HG03575 (cell line): ENCODE data around the gene EPHA5.
"Not testable (repeated sequence)": the region's sequence is repeated elsewhere in the genome, so short reads cannot be mapped to it uniquely, and the experiment has no call there.

ENCODE experiments used
- ATAC-seq: cut with Tn5 transposase; IDR thresholded peaks from one replicate; pipeline ENCODE4 v1.9.1; 2021; ENCODE audit not compliant: unreplicated experiment, insufficient number of reproducible peaks, low FRiP score; ENCODE audit errors: extremely low read depth

EPHA5 gene

DNA sequence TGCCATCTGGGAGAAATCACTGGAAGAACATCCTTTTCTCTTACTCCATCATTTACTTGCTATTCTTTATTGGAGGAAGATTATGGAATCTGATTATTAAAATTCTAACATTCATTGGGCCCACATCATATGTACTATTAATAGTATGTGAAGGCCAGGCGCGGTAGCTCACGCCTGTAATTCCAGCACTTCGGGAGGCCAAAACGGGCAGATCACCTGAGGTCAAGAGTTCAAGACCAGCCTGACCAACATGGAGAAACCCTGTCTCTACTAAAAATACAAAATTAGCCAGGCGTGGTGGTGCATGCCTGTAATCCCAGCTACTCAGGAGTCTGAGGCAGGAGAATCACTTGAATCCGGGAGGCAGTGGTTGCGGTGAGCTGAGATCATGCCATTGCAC is 361.7 kb downstream of the EPHA5 start:
- ATAC-seq = not testable (repeated sequence)

DNA sequence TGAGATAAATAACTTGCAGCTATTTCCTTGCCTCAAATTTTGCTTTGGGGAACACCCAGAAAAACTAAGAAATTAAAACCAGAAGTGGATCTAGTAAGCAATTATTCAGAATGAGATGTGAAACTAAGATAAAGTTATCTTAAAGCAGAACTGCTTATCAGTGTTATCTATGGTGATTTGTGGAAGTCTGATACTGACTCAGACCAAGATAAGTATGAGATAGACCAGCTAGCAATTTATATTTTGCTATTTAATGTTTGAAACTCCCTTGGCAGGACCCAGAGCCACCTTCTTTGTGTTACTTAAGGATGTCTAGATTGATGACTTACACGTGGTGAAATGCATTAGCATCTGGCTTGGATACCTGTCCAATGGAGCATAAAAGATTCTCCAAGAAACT is 368.1 kb downstream of the EPHA5 start:
- ATAC-seq = no peak

DNA sequence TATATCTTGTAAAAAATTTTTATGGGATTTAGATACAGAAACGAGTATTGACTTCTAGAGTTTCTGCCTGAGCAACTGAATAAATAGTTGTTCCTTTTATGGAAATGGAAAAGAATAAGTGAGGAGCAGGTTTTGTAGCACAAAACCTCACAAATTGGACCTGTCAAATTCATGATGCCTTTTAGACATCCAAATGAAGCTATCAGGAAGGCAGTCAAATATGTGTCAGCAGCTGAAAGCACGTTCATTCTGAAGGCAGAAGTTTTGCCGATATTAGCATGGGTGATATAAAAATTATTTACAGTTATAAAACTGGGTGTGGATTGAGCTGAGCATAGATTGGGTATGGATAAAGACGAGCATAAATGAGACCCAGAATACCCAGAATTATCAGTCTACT is 374.0 kb downstream of the EPHA5 start:
- no peak for ATAC-seq

DNA sequence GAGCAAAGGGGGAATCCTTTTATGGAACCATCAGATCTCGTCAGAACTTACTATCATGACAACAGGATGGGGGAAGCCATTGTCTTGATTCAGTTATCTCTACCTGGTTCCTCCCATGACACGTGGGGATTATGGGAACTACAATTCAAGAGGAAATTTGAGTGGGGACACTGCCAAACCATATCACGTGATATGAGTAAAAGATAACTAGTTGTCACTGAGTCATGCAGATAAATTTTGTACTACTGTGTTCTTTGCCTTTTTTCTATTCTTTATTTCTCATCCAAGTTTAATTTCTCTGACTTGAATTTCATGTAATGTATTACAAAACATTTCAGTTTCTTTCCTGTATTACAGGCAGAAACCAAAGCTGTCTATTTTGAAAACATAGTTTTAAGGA is 383.2 kb downstream of the EPHA5 start:
- no peak for ATAC-seq
